ENCODE results near the gene HMGB3. TPM values are rescaled to one million over a fixed set of nuclear protein-coding genes. Genes with fewer than 3 reads are reported as not detected.
"Not testable (repeated sequence)": the region's sequence is repeated elsewhere in the genome, so short reads cannot be mapped to it uniquely, and the experiment has no call there.

Gene HMGB3
- polyA plus RNA-seq, 1 of the 3 experiments (the other 2 are of a cell fraction) = 11.3 TPM

DNA sequence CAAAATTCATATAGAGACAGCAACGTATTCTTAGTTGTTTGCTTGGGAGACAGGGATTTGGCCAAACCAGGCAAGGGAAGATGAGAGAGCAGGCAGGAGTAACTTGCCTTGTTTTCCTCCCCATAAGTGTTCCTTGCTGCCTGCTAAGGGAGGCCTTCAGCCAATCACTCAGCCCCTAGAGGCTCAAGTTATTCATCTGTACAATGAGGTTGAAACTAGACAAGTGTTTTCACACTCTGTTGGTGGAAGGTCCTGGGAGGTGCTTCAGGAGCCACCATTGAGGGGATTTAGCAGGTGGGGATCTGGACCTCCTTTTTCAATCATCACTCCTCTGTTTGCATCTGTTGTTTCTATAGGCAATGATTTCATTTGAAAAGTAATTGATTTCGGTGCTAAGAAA lies 23.6 kb upstream of the HMGB3 start:
- Histone ChIP-seq H3K36me3 (replicated peaks in 1 of 2; ENCODE audit: control insufficient read depth in 1 of 2, insufficient read depth in 2 of 2, low read length in 1 of 2) (no peaks in the 10 kb centered on the region), H3F3A (replicated peaks; ENCODE audit: insufficient read depth) (no peaks in the 10 kb centered on the region), H4K20me1 (ENCODE audit: insufficient read depth) (no peaks in the 10 kb centered on the region), H3K9me3 (no peaks in the 10 kb centered on the region), H3K4me2 (no peak overlapping the region), H3K9me2 (no peaks in the 10 kb centered on the region), H3K27ac (ENCODE audit: low read depth in 2 of 2, low read length in 1 of 2) (no peak overlapping the region), H3K9ac (no peak overlapping the region), H3K79me2 (ENCODE audit: insufficient read depth) (no peaks in the 10 kb centered on the region), H3K4me1 (ENCODE audit: control insufficient read depth in 1 of 2, insufficient read depth in 2 of 2, low read depth in 1 of 2, low read length in 1 of 2) (no peaks in the 10 kb centered on the region), H2AFZ (ENCODE audit: low read depth) (no peak overlapping the region), H3K27me3 (ENCODE audit: insufficient read depth) (no peaks in the 10 kb centered on the region; the same call in 1 of the 2 replicates), H3K4me3 (ENCODE audit: low read depth in 2 of 2, low read length in 1 of 2) (no peak overlapping the region)
- WGBS (ENCODE audit: low lambda C conversion rate) = 22% methylated on average over 2 of the region's 2 CpGs
- TF ChIP-seq EP300 (IDR thresholded peaks at IDR 0.05; ENCODE audit: borderline replicate concordance in 1 of 2, low read depth in 1 of 2, low read length in 1 of 2) = no peak
- CTCF ChIA-PET = no interaction called here
- no peak for DNase-seq
- POLR2A ChIA-PET = no interaction called here

DNA sequence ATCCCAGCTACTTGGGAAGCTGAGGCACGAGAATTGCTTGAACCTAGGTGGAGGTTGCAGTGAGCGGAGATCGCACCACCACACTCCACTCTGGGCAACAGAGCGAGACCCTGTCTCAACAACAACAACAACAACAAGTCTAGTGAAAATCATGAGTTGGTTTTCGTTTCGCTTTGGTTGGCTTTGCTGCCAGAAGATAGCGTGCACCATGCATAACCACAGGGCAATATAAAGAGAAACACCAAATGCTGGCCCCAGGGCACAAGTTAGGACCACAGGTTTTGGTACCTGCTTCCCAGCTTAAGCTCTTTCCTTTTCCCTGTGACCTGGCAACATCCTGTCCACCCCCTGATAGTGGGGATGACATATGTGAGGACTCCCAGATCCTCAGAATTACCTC lies 21.5 kb upstream of the HMGB3 start:
- WGBS (ENCODE audit: low lambda C conversion rate) = 39% methylated on average over 7 of the region's 7 CpGs
- TF ChIP-seq MEF2A (IDR thresholded peaks at IDR 0.05; ENCODE audit: borderline replicate concordance, low read depth) = no peak
- TF ChIP-seq, protein P1, sequence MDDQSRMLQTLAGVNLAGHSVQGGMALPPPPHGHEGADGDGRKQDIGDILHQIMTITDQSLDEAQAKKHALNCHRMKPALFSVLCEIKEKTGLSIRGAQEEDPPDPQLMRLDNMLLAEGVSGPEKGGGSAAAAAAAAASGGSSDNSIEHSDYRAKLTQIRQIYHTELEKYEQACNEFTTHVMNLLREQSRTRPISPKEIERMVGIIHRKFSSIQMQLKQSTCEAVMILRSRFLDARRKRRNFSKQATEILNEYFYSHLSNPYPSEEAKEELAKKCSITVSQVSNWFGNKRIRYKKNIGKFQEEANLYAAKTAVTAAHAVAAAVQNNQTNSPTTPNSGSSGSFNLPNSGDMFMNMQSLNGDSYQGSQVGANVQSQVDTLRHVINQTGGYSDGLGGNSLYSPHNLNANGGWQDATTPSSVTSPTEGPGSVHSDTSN (IDR thresholded peaks at IDR 0.05) = no peak
- no peaks in the 10 kb centered on the region for H3K9me3 ChIP-seq
- H3K9me2 ChIP-seq = no peaks in the 10 kb centered on the region
- H3K36me3 ChIP-seq (replicated peaks in 1 of 2; ENCODE audit: control insufficient read depth in 1 of 2, insufficient read depth in 2 of 2, low read length in 1 of 2) = no peaks in the 10 kb centered on the region
- ChIA-PET CTCF (no interaction called here), POLR2A (no interaction called here)
- no peaks in the 10 kb centered on the region for H3F3A ChIP-seq (replicated peaks; ENCODE audit: insufficient read depth)
- no peak overlapping the region for H3K4me3 ChIP-seq (ENCODE audit: low read depth in 2 of 2, low read length in 1 of 2)
- H2AFZ ChIP-seq (ENCODE audit: low read depth) = no peak overlapping the region
- H3K4me2 ChIP-seq = no peak overlapping the region
- no peak overlapping the region for H3K9ac ChIP-seq
- H3K4me1 ChIP-seq (ENCODE audit: control insufficient read depth in 1 of 2, insufficient read depth in 2 of 2, low read depth in 1 of 2, low read length in 1 of 2) = no peaks in the 10 kb centered on the region
- H3K79me2 ChIP-seq (ENCODE audit: insufficient read depth) = no peaks in the 10 kb centered on the region
- no peaks in the 10 kb centered on the region for H4K20me1 ChIP-seq (ENCODE audit: insufficient read depth)
- no peak for DNase-seq
- no peak overlapping the region for H3K27ac ChIP-seq (ENCODE audit: low read depth in 2 of 2, low read length in 1 of 2)
- H3K27me3 ChIP-seq (ENCODE audit: insufficient read depth) = no peaks in the 10 kb centered on the region; the same call in 1 of the 2 replicates

DNA sequence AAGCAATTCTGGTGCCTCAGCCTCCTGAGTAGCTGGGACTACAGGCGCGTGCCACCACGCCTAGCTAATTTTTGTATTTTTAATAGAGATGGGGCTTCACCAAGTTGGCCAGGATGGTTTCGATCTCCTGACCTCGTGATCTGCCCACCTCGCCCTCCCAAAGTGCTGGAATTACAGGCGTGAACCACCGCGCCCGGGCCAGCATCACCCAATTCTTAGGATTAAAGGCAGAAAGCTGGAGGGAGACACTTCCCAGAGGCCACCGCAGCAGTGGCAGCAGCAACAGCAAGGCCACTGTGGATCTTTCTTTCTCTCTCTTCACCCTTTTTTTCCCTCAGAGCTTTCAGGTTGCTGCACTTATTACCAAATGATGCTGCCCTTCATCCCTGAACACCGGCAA lies 18.7 kb upstream of the HMGB3 start:
- H3K36me3 ChIP-seq (replicated peaks in 1 of 2; ENCODE audit: control insufficient read depth in 1 of 2, insufficient read depth in 2 of 2, low read length in 1 of 2); H3K9ac ChIP-seq; H3K4me2 ChIP-seq; H3K9me3 ChIP-seq; H3F3A ChIP-seq (replicated peaks; ENCODE audit: insufficient read depth); H3K4me3 ChIP-seq (ENCODE audit: low read depth in 2 of 2, low read length in 1 of 2); H2AFZ ChIP-seq (ENCODE audit: low read depth); H3K27me3 ChIP-seq (ENCODE audit: insufficient read depth); H3K9me2 ChIP-seq; DNase-seq; H3K27ac ChIP-seq (ENCODE audit: low read depth in 2 of 2, low read length in 1 of 2); CTCF ChIA-PET; H3K4me1 ChIP-seq (ENCODE audit: control insufficient read depth in 1 of 2, insufficient read depth in 2 of 2, low read depth in 1 of 2, low read length in 1 of 2); H4K20me1 ChIP-seq (ENCODE audit: insufficient read depth); H3K79me2 ChIP-seq (ENCODE audit: insufficient read depth); POLR2A ChIA-PET: not testable (repeated sequence)
- 56% methylated on average over 12 of the region's 12 CpGs for WGBS (ENCODE audit: low lambda C conversion rate)

DNA sequence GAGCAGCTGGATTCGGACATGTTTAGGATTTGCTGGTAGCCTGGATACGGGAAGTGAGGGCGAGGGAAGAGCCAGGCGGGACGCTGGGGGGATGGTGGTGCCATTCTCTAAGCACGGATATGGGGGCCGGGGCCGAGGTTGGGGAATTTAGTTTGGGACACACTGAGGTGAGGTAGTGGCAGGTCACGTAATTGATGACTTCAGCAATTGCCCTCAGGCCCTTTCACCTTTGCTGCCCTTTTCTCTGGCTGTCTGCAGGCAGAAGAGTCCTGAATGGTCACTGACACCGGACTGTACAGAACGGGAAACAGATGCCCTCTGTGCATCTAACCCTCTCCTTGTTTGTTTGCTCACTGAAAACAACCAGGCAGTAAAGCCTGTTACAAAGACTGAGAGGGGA lies 16.9 kb upstream of the HMGB3 start:
- no peak overlapping the region for H2AFZ ChIP-seq (ENCODE audit: low read depth)
- no peak overlapping the region for H3K27ac ChIP-seq (ENCODE audit: low read depth in 2 of 2, low read length in 1 of 2)
- no peak overlapping the region for H3K9ac ChIP-seq
- WGBS (ENCODE audit: low lambda C conversion rate) = 38% methylated on average over 10 of the region's 11 CpGs
- no peak for DNase-seq
- no peaks in the 10 kb centered on the region for H3K79me2 ChIP-seq (ENCODE audit: insufficient read depth)
- no peak overlapping the region for H3K4me3 ChIP-seq (ENCODE audit: low read depth in 2 of 2, low read length in 1 of 2)
- no peaks in the 10 kb centered on the region for H3F3A ChIP-seq (replicated peaks; ENCODE audit: insufficient read depth)
- H3K9me3 ChIP-seq = no peaks in the 10 kb centered on the region
- ChIA-PET POLR2A (no interaction called here), CTCF (no interaction called here)
- no peak overlapping the region for H3K4me2 ChIP-seq
- no peaks in the 10 kb centered on the region for H3K36me3 ChIP-seq (replicated peaks in 1 of 2; ENCODE audit: control insufficient read depth in 1 of 2, insufficient read depth in 2 of 2, low read length in 1 of 2)
- H3K4me1 ChIP-seq (ENCODE audit: control insufficient read depth in 1 of 2, insufficient read depth in 2 of 2, low read depth in 1 of 2, low read length in 1 of 2) = no peaks in the 10 kb centered on the region
- H3K27me3 ChIP-seq (ENCODE audit: insufficient read depth) = peaks cover 4% of the 10 kb centered on the region; the same call in 1 of the 2 replicates
- no peaks in the 10 kb centered on the region for H3K9me2 ChIP-seq
- H4K20me1 ChIP-seq (ENCODE audit: insufficient read depth) = no peaks in the 10 kb centered on the region
- TF ChIP-seq RXRA (IDR thresholded peaks at IDR 0.05; ENCODE audit: borderline replicate concordance, low read depth) (no peak), EP300 (IDR thresholded peaks at IDR 0.05; ENCODE audit: borderline replicate concordance in 1 of 2, low read depth in 1 of 2, low read length in 1 of 2) (no peak), CHD2 (IDR thresholded peaks at IDR 0.05; ENCODE audit: low read length, partially characterized antibody) (no peak), MEF2A (IDR thresholded peaks at IDR 0.05; ENCODE audit: borderline replicate concordance, low read depth) (no peak), TEAD4 (IDR thresholded peaks at IDR 0.05; ENCODE audit: borderline replicate concordance, insufficient read depth) (no peak), JUND (IDR thresholded peaks at IDR 0.05) (no peak), MXI1 (IDR thresholded peaks at IDR 0.05; ENCODE audit: low read depth, low read length) (no peak), POLR2AphosphoS5 (IDR thresholded peaks at IDR 0.05; ENCODE audit: low read depth, low read length) (no peak)
- TF ChIP-seq, protein P2, sequence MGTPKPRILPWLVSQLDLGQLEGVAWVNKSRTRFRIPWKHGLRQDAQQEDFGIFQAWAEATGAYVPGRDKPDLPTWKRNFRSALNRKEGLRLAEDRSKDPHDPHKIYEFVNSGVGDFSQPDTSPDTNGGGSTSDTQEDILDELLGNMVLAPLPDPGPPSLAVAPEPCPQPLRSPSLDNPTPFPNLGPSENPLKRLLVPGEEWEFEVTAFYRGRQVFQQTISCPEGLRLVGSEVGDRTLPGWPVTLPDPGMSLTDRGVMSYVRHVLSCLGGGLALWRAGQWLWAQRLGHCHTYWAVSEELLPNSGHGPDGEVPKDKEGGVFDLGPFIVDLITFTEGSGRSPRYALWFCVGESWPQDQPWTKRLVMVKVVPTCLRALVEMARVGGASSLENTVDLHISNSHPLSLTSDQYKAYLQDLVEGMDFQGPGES (IDR thresholded peaks at IDR 0.05; ENCODE audit: low read depth, low read length) = no peak
- TF ChIP-seq, protein P3, sequence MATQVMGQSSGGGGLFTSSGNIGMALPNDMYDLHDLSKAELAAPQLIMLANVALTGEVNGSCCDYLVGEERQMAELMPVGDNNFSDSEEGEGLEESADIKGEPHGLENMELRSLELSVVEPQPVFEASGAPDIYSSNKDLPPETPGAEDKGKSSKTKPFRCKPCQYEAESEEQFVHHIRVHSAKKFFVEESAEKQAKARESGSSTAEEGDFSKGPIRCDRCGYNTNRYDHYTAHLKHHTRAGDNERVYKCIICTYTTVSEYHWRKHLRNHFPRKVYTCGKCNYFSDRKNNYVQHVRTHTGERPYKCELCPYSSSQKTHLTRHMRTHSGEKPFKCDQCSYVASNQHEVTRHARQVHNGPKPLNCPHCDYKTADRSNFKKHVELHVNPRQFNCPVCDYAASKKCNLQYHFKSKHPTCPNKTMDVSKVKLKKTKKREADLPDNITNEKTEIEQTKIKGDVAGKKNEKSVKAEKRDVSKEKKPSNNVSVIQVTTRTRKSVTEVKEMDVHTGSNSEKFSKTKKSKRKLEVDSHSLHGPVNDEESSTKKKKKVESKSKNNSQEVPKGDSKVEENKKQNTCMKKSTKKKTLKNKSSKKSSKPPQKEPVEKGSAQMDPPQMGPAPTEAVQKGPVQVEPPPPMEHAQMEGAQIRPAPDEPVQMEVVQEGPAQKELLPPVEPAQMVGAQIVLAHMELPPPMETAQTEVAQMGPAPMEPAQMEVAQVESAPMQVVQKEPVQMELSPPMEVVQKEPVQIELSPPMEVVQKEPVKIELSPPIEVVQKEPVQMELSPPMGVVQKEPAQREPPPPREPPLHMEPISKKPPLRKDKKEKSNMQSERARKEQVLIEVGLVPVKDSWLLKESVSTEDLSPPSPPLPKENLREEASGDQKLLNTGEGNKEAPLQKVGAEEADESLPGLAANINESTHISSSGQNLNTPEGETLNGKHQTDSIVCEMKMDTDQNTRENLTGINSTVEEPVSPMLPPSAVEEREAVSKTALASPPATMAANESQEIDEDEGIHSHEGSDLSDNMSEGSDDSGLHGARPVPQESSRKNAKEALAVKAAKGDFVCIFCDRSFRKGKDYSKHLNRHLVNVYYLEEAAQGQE (IDR thresholded peaks at IDR 0.05; ENCODE audit: low read depth, low read length) = no peak

Measured in SK-N-SH (cell line).